BLaER1 treated with 17β-estradiol and CSF1 and Interleukin-3, amounts not matched to agents 10 nM and 100 nM (cell line): ENCODE measurements around the gene MYOM1.

Source experiments
- H3K27ac ChIP-seq, 11 experiments: shearing (Covaris generic); formaldehyde crosslinking; 2 replicates each; pipeline ENCODE4 v1.8.1; 2022
- H3K27me3 ChIP-seq, 11 experiments: shearing (Covaris generic); formaldehyde crosslinking; 2 replicates each; pipeline ENCODE4 v1.8.1; 2022
- H3K36me3 ChIP-seq, 11 experiments: shearing (Covaris generic); formaldehyde crosslinking; 2 replicates each; pipeline ENCODE4 v1.8.1; 2022
- H3K4me1 ChIP-seq, 10 experiments: shearing (Covaris generic); formaldehyde crosslinking; 2 replicates each; pipeline ENCODE4 v1.8.1; 2022
- H3K4me2 ChIP-seq, 11 experiments: shearing (Covaris generic); formaldehyde crosslinking; 2 replicates each; pipeline ENCODE4 v1.8.1; 2022
- H3K4me3 ChIP-seq, 10 experiments: shearing (Covaris generic); formaldehyde crosslinking; 2 replicates each; pipeline ENCODE4 v1.8.1; 2022
- H3K9ac ChIP-seq, 11 experiments: shearing (Covaris generic); formaldehyde crosslinking; 2 replicates each; pipeline ENCODE4 v1.8.1; 2022
- H3K9me3 ChIP-seq, 11 experiments: shearing (Covaris generic); formaldehyde crosslinking; replicated peaks in 1 of 11; 2 replicates each; pipeline ENCODE4 v1.8.1; 2022
- H4K20me1 ChIP-seq, 11 experiments: shearing (Covaris generic); formaldehyde crosslinking; 2 replicates each; pipeline ENCODE4 v1.8.1; 2022
- Cebpa-rat ChIP-seq, 11 experiments: shearing (Covaris generic); IDR thresholded peaks; 2 replicates each; pipeline ENCODE4 v1.8.1; 2022

The MYOM1 gene

GRCh38 chr18:3192286-3192685 lies 27.5 kb downstream of the MYOM1 start:
- Histone ChIP-seq H3K27me3 (no peaks in the 10 kb centered on the region), H3K4me3 (no peak overlapping the region), H3K9me3 (no peaks in the 10 kb centered on the region), H4K20me1 (no peaks in the 10 kb centered on the region), H3K4me2 (no peak overlapping the region), H3K9ac (no peak overlapping the region), H3K36me3 (no peaks in the 10 kb centered on the region), H3K27ac (no peak overlapping the region), H3K4me1 (peaks cover 0 to 6% (median 0%) of the 10 kb centered on the region in 10 experiments; a peak in 3 of 20 replicates)
- no peak for TF ChIP-seq Cebpa-rat (IDR thresholded peaks at IDR 0.05)

DNA sequence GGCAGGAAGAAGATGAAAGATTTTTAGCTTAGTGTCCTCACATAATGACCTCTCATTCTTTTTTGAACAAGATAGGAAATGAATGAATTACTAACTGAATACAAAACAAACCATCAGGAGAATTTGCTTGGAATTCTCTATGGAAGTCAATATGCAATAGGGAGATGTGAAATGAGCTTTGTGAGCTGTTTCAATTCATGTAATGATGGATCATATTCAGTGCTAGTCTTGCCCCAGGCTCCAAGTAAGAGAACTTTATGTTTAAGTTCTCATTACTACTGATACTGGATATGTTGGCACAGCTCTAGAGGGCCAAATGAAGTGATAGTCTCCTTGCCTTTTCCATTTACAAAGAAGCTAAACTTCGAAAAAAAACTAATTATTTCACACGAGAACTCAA lies 29.2 kb downstream of the MYOM1 start:
- no peak overlapping the region for H3K4me3 ChIP-seq

DNA sequence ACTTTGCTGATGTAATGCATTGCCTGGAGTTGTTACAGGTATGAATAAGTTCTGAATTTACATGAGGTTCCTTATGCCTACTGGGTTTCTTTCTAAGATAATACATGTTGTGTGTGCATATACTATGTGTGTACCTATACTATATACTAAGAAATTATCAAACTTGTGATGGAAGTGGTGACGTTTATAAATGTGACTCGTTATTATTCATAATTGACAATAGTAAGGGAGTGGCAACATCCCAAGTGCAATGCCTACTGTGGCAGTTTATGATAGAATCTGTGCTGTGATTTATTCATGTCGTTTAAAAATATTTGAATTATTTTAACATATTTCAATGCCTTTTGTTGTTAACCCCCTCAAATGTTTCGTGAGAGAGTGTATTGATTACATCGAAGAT lies 29.9 kb downstream of the MYOM1 start:
- H3K4me2 ChIP-seq = no peak overlapping the region
- H3K27me3 ChIP-seq = no peaks in the 10 kb centered on the region
- no peak for TF ChIP-seq Cebpa-rat (IDR thresholded peaks at IDR 0.05)
- no peaks in the 10 kb centered on the region for H3K4me1 ChIP-seq
- no peaks in the 10 kb centered on the region for H3K9me3 ChIP-seq
- H3K9ac ChIP-seq = no peak overlapping the region
- no peak overlapping the region for H3K27ac ChIP-seq
- H4K20me1 ChIP-seq = no peaks in the 10 kb centered on the region
- H3K36me3 ChIP-seq = no peaks in the 10 kb centered on the region
- no peak overlapping the region for H3K4me3 ChIP-seq

More for the DNA sequence above, 29.2 kb downstream of the MYOM1 start:
- H3K36me3 ChIP-seq = no peaks in the 10 kb centered on the region
- no peak overlapping the region for H3K4me2 ChIP-seq
- no peaks in the 10 kb centered on the region for H3K9me3 ChIP-seq
- H3K9ac ChIP-seq = no peak overlapping the region
- no peak for TF ChIP-seq Cebpa-rat (IDR thresholded peaks at IDR 0.05)
- no peaks in the 10 kb centered on the region for H3K27me3 ChIP-seq
- H3K27ac ChIP-seq = no peak overlapping the region
- H3K4me1 ChIP-seq = no peaks in the 10 kb centered on the region
- no peaks in the 10 kb centered on the region for H4K20me1 ChIP-seq

- no peaks in the 10 kb centered on the region for H3K4me1 ChIP-seq
- no peak for TF ChIP-seq Cebpa-rat (IDR thresholded peaks at IDR 0.05)
- no peaks in the 10 kb centered on the region for H3K27me3 ChIP-seq
- H3K4me2 ChIP-seq = no peak overlapping the region
- H3K9ac ChIP-seq = no peak overlapping the region
- no peaks in the 10 kb centered on the region for H4K20me1 ChIP-seq
- no peaks in the 10 kb centered on the region for H3K9me3 ChIP-seq
- H3K27ac ChIP-seq = no peak overlapping the region
- no peak overlapping the region for H3K4me3 ChIP-seq
- no peaks in the 10 kb centered on the region for H3K36me3 ChIP-seq
Measured at GRCh38 chr18:3186678-3187658, 32.8 kb downstream of the MYOM1 start.

GRCh38 chr18:3184275-3184963 lies 35.3 kb downstream of the MYOM1 start:
- H3K9ac ChIP-seq = no peak overlapping the region
- no peak overlapping the region for H3K4me3 ChIP-seq
- no peak overlapping the region for H3K4me2 ChIP-seq
- peaks cover 0 to 11% (median 4%) of the 10 kb centered on the region in 10 experiments; a peak in 14 of 20 replicates for H3K4me1 ChIP-seq
- no peak overlapping the region for H3K27ac ChIP-seq
- no peaks in the 10 kb centered on the region; a peak in 1 of 22 replicates for H4K20me1 ChIP-seq
- H3K36me3 ChIP-seq = no peaks in the 10 kb centered on the region
- no peak for TF ChIP-seq Cebpa-rat (IDR thresholded peaks at IDR 0.05)
- H3K27me3 ChIP-seq = no peaks in the 10 kb centered on the region
- no peaks in the 10 kb centered on the region for H3K9me3 ChIP-seq

GRCh38 chr18:3183103-3183717 lies 36.6 kb downstream of the MYOM1 start:
- H3K4me2 ChIP-seq = no peak overlapping the region
- H3K27ac ChIP-seq = no peak overlapping the region
- TF ChIP-seq Cebpa-rat (IDR thresholded peaks at IDR 0.05) = no peak
- no peak overlapping the region for H3K9ac ChIP-seq
- H3K4me3 ChIP-seq = no peak overlapping the region
- H4K20me1 ChIP-seq = no peaks in the 10 kb centered on the region; a peak in 1 of 22 replicates
- no peaks in the 10 kb centered on the region for H3K9me3 ChIP-seq
- H3K36me3 ChIP-seq = no peaks in the 10 kb centered on the region
- no peaks in the 10 kb centered on the region for H3K27me3 ChIP-seq
- H3K4me1 ChIP-seq = peaks cover 6 to 23% (median 11%) of the 10 kb centered on the region in 10 experiments; a peak in 17 of 20 replicates

- Histone ChIP-seq H3K4me1 (peaks cover 8 to 39% (median 15%) of the 10 kb centered on the region in 10 experiments; a peak in 18 of 20 replicates), H3K9ac (no peak overlapping the region), H4K20me1 (no peaks in the 10 kb centered on the region; a peak in 1 of 22 replicates), H3K27ac (no peak overlapping the region), H3K27me3 (no peaks in the 10 kb centered on the region), H3K36me3 (no peaks in the 10 kb centered on the region), H3K9me3 (no peaks in the 10 kb centered on the region), H3K4me3 (no peak overlapping the region), H3K4me2 (peak overlapping the region in 1 of 11 experiments; percentile 75; a peak in 1 of 22 replicates)
- no peak for TF ChIP-seq Cebpa-rat (IDR thresholded peaks at IDR 0.05)
Measured at GRCh38 chr18:3180325-3180724, 39.4 kb downstream of the MYOM1 start.

DNA sequence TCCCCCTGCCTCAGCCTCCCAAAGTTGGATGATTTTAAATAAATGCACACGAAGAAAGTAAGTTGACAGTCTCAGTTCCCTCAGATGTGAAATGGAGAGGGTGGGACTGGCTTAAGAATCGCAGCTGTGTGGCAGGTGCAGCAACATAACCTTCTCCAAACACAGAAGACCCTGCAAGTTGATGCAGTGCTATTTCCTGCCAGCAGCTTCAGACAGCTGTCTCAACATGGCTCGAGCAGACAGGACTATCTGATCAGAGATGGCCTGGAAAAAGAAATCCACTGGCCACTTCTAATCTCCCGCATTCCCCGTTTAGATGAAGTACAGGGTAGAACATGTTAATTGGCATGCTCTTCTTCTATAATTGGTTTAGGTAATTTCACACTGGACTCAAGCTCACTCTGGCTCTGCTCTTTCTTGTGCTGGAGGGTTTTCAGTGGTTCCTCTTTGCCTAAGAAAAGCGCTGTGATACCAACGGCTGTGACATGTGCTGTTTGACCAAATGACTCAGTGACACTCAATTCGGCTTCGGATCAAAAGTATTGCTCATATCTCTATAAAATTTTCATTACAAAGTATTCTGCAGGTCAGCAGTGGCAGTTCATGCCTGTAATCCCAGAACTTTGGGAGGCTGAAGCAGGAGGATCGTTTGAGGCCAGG lies 40.2 kb downstream of the MYOM1 start:
- H3K9ac ChIP-seq = no peak overlapping the region
- no peak overlapping the region for H3K4me3 ChIP-seq

More for the DNA sequence above, 40.2 kb downstream of the MYOM1 start:
- no peaks in the 10 kb centered on the region for H3K9me3 ChIP-seq
- H4K20me1 ChIP-seq = no peaks in the 10 kb centered on the region; a peak in 1 of 22 replicates
- no peaks in the 10 kb centered on the region for H3K27me3 ChIP-seq
- TF ChIP-seq Cebpa-rat (IDR thresholded peaks at IDR 0.05) = no peak
- H3K4me1 ChIP-seq = peaks cover 8 to 46% (median 15%) of the 10 kb centered on the region in 10 experiments; a peak in 18 of 20 replicates
- H3K4me2 ChIP-seq = peak overlapping the region in 5 of 11 experiments; percentile 22 to 75 (median 54); a peak in 12 of 22 replicates
- H3K36me3 ChIP-seq = no peaks in the 10 kb centered on the region
- no peak overlapping the region for H3K27ac ChIP-seq
